Ishikawa (cell line): Measurements from ENCODE around the gene GALNT11.

Experiments
- CEBPB ChIP-seq: IDR thresholded peaks from 2 replicates; pipeline ENCODE4 v1.6.1; 2012
- CREB1 ChIP-seq: IDR thresholded peaks from 2 replicates; pipeline ENCODE4 v1.6.1; 2012; ENCODE audit warnings: low read depth
- EGR1 ChIP-seq: IDR thresholded peaks from 2 replicates; pipeline ENCODE4 v1.6.1; 2012
- EP300 ChIP-seq: IDR thresholded peaks from 2 replicates; pipeline ENCODE4 v1.6.1; 2012; ENCODE audit warnings: borderline replicate concordance
- FOXM1 ChIP-seq: IDR thresholded peaks from 2 replicates; pipeline ENCODE4 v1.6.1; 2012; ENCODE audit warnings: low read depth, borderline replicate concordance
- NFIC ChIP-seq: IDR thresholded peaks from 2 replicates; pipeline ENCODE4 v1.6.1; 2012
- RAD21 ChIP-seq: IDR thresholded peaks from 2 replicates; pipeline ENCODE4 v1.6.1; 2012; ENCODE audit warnings: low read depth
- TAF1 ChIP-seq: IDR thresholded peaks from 2 replicates; pipeline ENCODE4 v1.6.1; 2012; ENCODE audit warnings: low read depth, mild to moderate bottlenecking
- TCF12 ChIP-seq: IDR thresholded peaks from 2 replicates; pipeline ENCODE4 v1.6.1; 2012; ENCODE audit warnings: low read depth
- TEAD4 ChIP-seq: IDR thresholded peaks from 2 replicates; pipeline ENCODE4 v1.6.1; 2012
- USF1 ChIP-seq: IDR thresholded peaks from 2 replicates; pipeline ENCODE4 v1.6.1; 2012
- YY1 ChIP-seq: IDR thresholded peaks from 2 replicates; pipeline ENCODE4 v1.6.1; 2012; ENCODE audit warnings: low read depth
- ZBTB7A ChIP-seq: IDR thresholded peaks from 2 replicates; pipeline ENCODE4 v1.6.1; 2012; ENCODE audit warnings: low read depth
- TF ChIP-seq, protein P1 (sequence below): IDR thresholded peaks from 2 replicates; pipeline ENCODE4 v1.6.1; 2012
- TF ChIP-seq, protein P2 (sequence below): IDR thresholded peaks from 2 replicates; pipeline ENCODE4 v1.6.1; 2012; ENCODE audit warnings: low read depth, mild to moderate bottlenecking

GALNT11 gene

GRCh38 chr7:152015600-152015999 lies 9.9 kb upstream of the GALNT11 start:
- TF ChIP-seq FOXM1 (no peak), TCF12 (no peak), CREB1 (no peak), NFIC (no peak), TEAD4 (no peak), ZBTB7A (no peak), USF1 (no peak), TAF1 (no peak), YY1 (no peak), EP300 (no peak), EGR1 (no peak), RAD21 (no peak), CEBPB (no peak)
- TF ChIP-seq, protein P1, sequence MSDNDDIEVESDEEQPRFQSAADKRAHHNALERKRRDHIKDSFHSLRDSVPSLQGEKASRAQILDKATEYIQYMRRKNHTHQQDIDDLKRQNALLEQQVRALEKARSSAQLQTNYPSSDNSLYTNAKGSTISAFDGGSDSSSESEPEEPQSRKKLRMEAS, result no peak
- TF ChIP-seq, protein P2, sequence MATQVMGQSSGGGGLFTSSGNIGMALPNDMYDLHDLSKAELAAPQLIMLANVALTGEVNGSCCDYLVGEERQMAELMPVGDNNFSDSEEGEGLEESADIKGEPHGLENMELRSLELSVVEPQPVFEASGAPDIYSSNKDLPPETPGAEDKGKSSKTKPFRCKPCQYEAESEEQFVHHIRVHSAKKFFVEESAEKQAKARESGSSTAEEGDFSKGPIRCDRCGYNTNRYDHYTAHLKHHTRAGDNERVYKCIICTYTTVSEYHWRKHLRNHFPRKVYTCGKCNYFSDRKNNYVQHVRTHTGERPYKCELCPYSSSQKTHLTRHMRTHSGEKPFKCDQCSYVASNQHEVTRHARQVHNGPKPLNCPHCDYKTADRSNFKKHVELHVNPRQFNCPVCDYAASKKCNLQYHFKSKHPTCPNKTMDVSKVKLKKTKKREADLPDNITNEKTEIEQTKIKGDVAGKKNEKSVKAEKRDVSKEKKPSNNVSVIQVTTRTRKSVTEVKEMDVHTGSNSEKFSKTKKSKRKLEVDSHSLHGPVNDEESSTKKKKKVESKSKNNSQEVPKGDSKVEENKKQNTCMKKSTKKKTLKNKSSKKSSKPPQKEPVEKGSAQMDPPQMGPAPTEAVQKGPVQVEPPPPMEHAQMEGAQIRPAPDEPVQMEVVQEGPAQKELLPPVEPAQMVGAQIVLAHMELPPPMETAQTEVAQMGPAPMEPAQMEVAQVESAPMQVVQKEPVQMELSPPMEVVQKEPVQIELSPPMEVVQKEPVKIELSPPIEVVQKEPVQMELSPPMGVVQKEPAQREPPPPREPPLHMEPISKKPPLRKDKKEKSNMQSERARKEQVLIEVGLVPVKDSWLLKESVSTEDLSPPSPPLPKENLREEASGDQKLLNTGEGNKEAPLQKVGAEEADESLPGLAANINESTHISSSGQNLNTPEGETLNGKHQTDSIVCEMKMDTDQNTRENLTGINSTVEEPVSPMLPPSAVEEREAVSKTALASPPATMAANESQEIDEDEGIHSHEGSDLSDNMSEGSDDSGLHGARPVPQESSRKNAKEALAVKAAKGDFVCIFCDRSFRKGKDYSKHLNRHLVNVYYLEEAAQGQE, result no peak

DNA sequence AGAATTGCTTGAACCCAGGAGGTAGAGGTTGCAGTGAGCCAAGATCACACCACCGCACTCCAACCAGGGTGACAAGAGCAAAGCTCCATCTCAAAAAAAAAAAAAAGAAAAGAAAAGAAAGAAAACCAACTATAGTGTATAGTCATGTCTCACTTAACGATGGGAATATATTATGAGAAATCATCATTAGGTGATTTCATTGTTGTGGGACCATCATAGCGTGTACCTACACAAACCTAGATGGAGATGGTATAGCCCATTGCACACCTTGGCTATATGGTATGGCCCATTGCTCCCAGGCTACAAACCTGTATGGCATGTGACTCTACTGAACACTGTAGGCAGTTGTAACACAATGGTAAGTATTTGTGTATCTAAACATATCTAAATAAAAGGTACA lies 8.5 kb upstream of the GALNT11 start:
- TF ChIP-seq CEBPB, result no peak
- no peak for TF ChIP-seq ZBTB7A
- TF ChIP-seq, protein P2, result no peak
- TF ChIP-seq EGR1, result no peak
- TF ChIP-seq YY1, result no peak
- TF ChIP-seq TEAD4, result no peak
- TF ChIP-seq TCF12, result no peak
- TF ChIP-seq USF1, result no peak
- TF ChIP-seq TAF1, result no peak
- TF ChIP-seq NFIC, result no peak
- no peak for TF ChIP-seq CREB1
- no peak for TF ChIP-seq FOXM1
- no peak for TF ChIP-seq EP300
- TF ChIP-seq, protein P1, result no peak
- no peak for TF ChIP-seq RAD21

DNA sequence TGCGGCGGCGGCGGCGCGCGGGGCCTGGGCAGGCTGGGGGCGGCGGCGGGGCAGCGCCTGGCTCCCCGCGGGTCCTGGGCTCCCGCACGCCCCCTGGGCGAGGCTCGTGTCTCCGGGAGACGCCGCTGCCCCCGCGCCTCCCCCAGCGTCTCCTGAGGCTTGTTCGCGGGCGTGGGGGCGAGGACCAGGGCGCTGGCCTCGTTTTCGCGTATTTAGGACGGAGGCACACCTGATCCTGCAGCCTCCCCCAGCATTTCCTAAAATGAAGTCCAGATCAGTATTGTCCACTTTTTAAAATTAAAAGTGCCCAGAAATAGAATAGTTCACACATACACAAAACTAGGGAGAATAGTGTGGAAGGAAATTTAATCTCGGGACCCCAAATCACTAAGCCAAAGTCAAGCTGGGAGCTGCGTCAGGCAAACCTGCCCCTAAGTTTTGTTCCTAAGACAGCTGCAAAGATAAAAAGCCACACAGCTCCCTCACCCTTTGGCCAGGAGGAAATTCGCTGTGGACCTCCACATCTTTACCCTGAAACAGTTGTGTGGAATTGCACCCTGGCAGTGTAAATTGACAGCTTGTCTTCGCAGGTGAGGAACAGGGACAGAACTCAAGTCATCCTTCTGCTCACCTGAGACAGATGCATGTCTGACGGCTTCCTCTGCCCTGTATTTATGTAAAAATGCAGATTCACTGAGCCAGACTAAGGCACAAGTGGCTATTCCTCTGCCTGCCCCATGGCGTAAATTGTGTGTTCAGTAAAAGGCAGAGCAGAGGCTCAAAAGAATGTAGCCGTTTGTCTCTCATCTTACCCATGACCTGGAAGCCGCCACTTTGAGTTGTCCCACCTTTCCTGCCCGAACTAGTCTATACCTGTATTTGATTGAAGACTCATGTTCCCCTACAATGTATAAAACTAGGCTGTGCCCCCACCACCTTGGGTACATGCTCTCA lies 740 bp downstream of the GALNT11 start:
- TF ChIP-seq FOXM1 (no peak), CEBPB (no peak), NFIC (no peak), TEAD4 (no peak), TAF1 (no peak), EP300 (no peak), TCF12 (no peak), RAD21 (no peak), CREB1 (no peak), YY1 (no peak), EGR1 (no peak), ZBTB7A (no peak; the same call in 1 of the 2 replicates), USF1 (no peak)
- TF ChIP-seq, protein P2, result no peak
- TF ChIP-seq, protein P1, result no peak
